ENCODE data around the gene MOB3B.

MOB3B gene

GRCh38 chr9:27282269-27282668, 247.3 kb downstream of the MOB3B start:
- DNase-seq (ENCODE audit: low read depth in 2 of 2), result no peak

- DNase-seq (ENCODE audit: low read depth in 2 of 2), result no peak
Observed at GRCh38 chr9:27280860-27281259, 248.8 kb downstream of the MOB3B start.

- DNase-seq (ENCODE audit: low read depth in 2 of 2), result no peak
Observed at GRCh38 chr9:27280249-27280648, 249.4 kb downstream of the MOB3B start.

- no peak for DNase-seq (ENCODE audit: low read depth in 2 of 2)
Observed at GRCh38 chr9:27279611-27280010, 250.0 kb downstream of the MOB3B start.

GRCh38 chr9:27278374-27278773, 251.2 kb downstream of the MOB3B start:
- no peak for DNase-seq (ENCODE audit: low read depth in 2 of 2)

- no peak for DNase-seq (ENCODE audit: low read depth in 2 of 2)
Observed at GRCh38 chr9:27276193-27277030, 253.2 kb downstream of the MOB3B start.
